Inflammatory macrophage treated with lipopolysaccharide for 4 hours (primary cell): ENCODE data around the gene KCNJ10.

ENCODE experiments used
- DNase-seq: peaks from one replicate; pipeline ENCODE4 v3.0.0-alpha.2; 2020

The KCNJ10 gene

DNA sequence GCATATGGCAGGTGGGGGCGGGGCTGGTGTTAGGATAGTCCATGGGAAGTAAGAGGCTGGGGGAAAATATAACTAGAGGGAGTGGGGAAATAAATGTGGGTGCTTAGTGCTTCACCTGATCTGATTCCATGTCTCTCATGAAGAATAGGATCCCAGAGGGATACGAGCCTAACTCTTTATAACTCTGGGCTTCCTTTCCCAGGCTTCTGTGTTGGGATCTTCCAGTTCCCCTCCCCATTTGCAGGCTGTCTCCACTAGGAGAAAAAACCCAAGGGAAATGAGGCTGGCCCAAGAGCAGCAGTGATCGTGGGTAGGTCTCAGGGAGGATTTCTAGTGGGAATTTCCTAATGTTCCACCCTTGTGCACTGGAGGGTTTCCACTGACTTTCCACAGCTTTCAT lies 13.0 kb upstream of the KCNJ10 start:
- DNase-seq: no peak

DNA sequence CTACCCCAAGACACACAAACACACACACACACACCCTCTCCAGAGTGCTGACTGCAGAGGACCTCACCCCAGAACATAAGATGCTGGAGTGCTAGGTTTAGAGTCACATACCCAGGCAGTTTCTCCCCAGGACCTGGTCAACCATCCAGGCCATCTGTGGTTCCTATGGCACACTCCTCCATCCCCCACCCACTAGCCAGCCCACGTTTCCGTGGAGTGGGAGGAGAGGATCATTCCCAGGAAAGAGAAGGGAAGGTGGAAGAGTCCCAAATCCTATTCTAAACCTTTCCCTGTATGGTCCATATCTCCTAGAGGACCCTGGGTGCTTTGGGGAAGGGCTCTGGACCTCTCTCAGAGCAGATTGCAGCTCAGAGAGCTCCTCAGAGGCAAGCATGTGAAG lies 12.5 kb upstream of the KCNJ10 start:
- DNase-seq: no peak

DNA sequence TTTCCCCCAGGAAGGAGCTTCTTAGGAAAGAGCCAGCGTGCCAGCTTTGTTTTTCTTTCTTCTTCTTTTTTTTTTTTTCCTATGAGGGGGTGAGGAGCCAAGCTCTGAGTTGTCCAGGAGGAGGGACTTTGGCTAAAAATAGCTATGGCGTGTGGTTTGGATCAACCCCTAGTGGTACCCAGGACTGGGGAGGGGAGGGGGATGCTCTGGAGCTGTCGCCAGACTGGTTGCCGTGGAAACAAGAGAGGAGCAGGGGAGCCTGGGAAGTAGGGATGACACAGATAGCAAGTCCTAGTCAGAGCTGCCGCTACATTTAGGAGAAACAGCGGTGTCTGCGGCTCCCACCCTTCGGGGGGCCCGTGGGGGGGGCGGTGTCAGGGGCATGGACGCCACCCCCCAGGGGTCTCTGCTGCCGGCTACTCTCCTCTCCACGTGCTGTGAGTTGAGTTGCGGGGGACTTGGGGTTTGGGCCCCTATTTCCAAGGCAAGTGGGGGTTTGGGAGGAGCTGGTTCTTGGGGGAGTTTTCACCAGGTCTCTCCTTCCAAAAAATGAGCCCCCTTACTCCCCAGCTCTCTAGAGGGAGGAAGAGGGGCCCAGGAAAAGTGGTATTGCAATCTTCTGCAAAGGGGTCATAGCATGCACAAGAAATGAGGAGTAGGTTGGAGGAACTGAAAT lies 11.4 kb upstream of the KCNJ10 start, which contains the start of gene KCNJ9:
KCNJ9 (plus strand) TSS at position 278 of the 676 bp plus-strand sequence. CDS start 2,493 bp downstream, outside the sequence.
- DNase-seq: no peak

DNA sequence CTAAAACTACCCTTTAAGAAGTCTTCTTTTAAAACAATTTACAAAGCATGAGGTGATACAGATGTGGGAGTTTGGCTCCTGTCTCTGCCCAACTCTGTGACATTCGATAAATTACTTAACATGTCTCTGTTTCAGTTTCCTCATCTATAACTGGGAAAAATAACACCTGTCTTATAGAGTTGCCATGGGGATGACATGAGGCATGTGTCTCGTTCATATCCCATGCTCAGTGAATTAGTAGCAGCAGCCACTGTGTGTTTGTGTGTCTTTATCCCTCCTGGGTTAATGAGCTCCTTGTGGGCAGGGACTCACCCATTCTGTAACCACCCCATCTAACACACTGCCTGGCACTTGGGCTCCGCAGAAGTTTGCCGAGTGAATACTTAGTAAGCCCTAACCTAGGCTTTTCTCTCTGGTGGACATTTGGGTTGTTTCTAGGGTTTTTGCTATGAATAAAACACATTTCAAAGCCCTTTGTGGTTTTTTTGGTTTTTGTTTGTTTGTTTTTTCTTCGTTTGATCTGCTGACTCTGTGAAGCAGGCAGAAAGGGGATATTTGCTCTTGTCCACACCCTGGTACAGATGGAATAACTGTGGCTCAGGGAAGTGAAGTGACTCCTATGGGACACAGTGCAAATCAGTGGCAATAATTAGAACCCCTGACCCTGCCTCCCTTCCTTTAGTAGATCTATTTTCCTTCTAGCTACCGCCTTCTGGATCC lies 10.6 kb upstream of the KCNJ10 start:
- no peak for DNase-seq

DNA sequence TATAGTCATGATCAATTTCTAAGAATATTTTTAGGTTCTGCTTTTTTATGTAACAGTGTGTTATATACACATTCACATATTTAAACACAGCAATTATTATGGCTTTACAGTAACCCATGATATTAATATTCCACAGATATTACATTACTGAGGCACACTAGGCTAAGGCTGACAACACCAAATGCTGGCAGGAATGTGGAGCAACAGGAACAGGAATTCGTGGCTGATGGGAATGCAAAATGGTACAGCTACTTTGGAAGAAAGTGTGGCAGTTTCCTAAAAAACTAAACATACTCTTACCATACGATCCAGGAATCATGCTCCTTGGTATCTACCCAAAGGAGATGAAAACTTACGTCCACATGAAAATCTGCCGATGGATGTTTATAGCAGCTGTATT lies 9.5 kb upstream of the KCNJ10 start:
- no peak for DNase-seq

DNA sequence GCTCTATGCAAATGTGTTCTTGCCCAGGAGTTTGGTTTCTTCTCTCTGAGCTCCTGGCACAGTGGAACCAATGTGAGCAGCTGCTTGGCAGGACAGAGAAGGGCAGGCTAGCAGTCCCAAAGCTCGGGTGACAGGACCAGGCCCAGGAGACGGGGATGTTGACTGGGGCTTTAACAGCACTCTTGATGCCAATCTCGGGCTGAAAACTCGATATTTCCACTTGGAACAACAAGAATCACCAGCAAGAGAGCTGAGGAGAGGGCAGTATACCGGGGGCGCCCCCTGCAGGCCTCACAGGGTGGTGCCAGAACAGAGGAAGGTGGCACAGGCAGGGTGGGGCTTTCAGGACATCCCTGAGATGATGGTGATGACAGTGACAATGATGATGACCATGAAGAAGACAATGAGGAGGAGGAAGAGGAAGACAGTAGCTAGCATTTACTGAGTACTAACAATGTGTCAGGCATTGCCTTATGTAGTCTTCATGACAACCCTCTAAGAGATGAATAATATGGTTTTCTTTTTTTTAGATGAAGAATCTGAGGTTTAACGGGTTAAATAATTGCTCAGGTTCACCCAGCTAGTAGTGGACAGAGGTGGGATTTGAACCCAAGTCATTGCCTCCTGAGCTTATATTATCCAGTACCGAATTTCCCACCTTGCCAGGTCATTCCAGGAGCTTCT lies 8.7 kb upstream of the KCNJ10 start:
- DNase-seq: peak; percentile 62

DNA sequence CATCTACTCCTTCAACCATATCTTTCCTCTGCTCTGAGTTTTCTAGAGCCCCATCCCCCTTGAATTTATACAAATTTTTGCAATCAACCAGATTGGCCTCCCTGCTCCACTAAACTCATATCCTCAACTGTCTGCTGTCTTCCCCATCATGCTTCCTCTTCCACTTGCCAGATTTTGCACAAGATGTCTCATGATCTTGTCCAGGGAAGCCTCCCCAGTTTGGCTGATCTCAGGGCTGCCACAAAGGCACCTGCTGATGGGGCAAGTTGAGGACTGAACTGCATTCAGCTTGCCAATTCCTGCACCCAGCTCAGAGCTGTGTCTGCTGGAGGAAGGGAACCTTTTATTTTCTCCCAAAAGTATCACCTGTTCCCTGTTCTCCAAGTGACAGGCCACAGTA lies 7.5 kb upstream of the KCNJ10 start:
- peak; percentile 82 for DNase-seq

DNA sequence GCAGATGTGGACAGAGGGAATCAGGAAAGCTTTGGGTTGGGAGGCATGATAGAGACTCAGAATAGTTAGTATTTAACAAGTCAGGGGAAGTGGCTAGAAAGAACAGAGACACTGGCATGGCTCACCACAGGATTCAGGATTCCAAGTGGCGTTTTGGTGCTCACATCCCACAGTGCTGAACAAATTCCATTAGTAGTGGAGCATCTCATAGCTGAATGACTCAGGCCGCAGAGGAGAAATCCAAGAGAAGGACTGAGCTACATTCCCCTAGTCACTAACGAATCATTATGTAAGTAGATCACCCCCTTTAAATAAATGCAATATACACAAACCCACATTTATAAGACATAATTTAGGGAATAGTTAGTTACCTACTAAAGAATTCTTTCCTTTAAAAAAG lies 6.3 kb upstream of the KCNJ10 start:
- DNase-seq: no peak

DNA sequence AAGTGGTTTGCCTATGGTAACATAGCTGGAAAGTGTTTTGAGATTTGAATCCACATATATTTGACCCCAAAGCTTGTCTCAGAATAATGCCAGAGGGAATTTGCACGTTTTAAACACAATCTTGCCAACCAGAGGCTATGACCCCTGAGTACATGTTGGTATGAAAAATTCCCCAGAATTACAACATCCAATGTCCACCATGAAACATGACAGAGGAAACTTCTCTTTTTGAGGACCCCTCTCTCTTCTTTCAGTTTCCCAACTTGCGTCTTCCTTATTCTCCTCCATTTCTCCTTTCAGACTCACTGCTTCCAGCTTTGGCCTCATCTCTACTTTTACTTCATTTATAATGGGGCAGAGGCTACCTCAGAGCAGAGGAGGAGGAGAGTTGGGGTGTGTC lies 5.9 kb upstream of the KCNJ10 start:
- peak; percentile 92 for DNase-seq

DNA sequence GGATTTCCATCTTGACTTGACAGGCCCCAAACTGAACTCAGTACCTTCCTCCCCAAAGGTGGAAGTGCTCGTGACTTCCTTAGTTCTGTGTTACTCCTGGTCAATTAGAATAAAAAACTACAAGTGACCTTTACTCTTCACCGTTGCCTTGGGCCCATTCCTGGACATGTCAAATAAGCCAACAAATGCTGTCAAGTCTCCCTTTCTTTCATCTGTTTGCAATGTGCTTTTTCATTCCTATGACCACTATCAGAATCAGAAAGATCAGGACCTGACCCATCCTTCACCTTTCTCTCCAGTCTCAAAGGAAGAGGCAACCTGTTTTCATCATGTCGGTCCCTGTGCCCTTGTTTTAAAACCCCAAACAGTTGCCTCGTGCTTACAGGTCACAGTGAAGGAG lies 4.9 kb upstream of the KCNJ10 start:
- no peak for DNase-seq

DNA sequence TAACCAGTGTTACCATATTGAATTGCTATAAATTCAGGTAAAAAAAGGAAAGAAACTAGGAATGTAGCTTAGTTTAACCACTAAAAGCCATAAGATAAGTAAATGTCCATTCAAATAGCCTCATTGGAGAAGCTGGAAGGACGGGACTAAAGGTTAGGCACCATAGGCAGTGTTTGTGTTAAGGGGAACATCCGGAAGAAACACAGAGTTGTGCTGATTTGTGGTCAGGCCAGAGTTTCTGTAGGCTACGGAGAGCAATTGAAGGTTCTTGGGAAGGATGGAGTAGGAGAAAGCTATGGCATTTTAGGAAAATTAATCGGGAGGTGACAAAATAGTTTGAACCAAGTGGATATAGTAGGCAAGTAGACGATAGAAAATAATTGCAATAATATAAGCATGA lies 1.3 kb upstream of the KCNJ10 start:
- DNase-seq: no peak

DNA sequence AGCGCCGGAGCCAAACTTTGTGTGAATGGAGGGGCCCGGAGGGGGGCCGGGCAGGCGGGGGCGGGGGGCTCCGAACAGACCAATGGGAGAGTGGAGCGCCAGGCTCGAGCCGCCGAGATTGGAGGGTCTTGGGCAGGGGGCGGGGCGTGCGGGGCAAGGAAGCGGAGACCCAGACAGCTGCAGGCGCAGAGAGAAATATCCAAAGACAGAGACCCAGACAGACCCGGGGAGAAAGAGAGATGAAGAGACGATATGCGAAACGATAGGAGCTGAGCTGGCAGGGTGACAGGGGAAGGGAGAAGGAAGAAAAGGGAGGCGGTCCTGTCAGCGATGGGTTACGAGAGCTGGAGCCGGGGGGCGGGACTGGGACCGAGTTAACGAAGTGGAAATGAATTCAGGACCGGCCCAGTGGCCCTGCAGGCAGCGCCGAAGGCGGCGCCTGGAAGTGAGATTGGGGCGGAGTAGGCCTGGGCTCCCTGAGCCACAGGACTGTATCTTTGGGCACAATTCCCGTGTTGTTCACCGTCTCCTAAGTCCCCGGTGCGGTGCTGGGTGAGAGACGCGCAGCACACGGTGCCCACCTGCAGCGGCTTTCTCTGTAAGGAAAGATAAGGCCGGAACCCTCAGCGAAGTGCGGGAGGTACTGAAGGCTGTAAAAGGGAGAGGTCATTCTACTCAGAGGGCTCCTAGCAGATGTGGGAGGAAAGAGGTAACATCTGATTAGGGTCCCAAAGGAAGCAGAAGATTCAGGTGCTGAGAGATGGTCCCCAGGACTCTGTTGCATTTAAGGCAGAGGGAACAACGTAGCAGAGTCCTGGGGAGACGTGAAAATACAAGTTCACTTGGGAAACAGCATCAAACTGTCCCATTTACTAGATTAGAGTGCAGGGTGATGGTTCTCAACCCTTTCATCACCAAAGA lies 543 bp upstream of the KCNJ10 start:
- peak; percentile 70 for DNase-seq

DNA sequence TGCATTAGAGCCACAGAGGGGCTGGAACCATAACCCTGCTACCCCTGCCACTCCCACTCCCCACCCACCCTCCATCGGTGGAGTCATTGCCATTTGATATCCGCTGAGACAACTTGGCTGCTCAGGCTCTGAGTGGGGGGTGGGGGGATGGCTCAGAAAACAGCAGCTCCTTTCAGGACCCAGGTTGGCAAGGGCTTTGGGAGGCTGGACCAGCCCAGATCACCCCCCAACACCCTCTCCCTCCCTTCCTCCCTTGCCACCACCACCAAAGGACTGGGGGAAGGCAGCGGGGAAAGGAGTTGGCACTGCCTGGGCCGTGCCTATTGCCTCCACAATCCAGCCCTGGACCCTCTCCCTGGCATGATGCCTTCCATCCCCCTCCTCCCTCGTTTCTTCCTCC lies 1.7 kb downstream of the KCNJ10 start:
- DNase-seq: no peak

DNA sequence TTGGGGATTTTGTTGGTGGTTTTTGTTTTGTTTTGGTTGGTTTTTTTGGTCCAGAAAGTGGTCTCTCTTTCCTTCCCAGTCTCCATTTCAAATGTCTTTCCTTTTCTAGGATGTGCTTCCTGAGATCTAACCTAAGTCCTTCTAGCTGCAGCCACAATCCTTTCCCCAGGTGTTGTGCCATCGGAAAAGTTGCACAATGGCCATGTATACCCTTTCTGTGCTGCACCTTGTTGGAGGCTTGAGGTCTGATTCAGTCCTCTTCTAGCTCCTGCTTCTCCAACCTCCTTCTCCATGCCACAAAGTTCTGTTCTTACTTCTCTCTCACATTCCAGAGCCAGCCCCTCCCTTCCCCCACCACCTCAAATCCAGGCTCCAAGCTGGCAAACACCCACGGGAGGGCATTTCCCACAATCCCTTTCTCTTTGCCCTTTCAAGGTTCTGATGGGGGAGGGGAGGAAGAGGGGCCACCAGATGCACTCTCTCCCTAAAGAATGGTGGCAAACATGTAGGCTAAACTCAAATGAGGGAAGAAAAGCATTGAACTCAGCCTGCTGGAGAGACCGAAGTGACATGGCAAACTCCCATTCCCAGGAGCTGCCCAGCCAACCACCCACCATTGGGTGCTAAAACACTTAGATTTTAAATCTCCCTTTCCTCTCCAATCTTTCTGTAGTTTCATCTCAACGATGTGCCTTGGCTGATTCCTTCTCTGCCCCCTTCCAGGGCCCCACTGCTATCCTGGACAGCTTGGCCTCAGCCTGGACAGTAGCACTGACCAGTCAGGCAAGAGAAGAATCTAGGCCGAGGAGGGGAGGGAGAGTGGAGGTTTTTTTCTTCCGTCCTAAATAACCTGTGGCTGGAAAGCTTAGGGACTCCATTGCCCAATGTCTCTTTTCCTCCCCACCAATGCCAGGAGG lies 2.9 kb downstream of the KCNJ10 start:
- no peak for DNase-seq

DNA sequence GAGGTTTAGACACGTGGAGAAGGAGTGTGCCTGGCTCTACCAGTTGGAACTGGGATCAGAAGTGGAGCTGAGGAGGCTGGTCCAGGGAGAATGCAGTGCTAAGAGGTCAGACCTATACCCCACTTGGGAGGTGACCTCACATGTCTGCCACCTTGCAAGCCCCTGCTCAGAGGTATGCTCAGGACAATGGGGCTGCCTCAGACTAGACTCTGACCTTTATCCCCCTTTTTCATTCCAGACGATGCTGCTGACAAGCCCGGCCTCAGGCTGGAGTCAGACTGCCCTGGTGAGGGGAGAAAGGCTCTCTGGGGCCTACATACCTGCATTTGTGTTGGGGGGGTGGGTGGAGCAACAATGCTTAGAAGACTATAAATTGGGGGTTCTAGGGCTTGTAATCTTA lies 5.2 kb downstream of the KCNJ10 start:
- DNase-seq: no peak

DNA sequence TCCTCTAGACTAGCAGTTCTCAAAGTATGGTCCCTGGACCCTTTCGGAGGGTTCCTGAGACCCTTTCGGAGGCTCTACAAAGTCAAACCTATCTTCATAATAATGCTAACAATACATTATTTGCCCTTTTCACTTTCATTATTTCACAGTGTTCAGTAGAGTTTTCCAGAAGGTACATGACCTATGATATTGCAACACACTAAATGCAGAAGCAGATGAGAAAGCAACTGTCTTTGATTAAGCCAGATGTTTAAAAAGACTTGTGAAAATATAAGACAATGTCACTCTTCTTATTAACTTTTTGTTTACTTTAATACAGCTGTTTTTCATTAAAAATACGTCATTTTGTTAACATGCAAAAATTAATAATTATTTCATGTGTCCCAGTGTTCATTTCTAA lies 5.8 kb downstream of the KCNJ10 start:
- peak; percentile 54 for DNase-seq

DNA sequence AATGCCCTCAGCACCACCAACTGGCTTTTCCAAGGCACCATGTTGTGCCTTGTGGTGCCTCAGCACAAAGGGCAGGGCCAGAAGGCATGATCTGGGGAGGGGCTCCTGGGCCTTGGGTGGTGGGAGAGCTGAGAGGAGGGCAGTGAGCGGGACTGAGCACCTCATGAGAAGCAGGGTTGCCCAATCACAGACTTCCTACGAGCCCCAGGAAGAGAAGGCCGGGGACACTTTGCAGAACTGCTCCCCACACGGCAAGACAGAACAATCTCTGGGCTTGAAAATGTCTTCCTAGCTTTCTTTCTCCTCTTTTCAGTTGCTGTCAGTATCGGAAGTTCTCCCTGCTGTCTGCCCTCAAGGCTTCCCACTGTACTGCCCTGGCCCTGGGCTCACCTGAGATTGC lies 6.8 kb downstream of the KCNJ10 start:
- no peak for DNase-seq

DNA sequence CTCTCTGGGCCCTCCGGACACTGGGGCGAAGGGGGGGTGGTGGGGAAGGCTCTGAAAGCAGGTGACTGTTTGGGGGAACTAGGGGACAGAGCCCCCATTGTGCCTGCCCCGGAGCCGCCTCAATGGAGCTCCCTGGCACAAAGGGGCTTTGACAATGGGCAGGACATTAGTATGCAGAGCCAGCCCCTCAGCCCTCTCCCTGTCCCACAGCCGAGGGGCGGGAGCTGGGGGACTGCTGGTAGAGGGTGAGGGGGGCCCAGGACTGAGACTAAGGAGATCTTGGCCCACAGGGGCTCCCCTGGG lies 7.8 kb downstream of the KCNJ10 start:
- DNase-seq: no peak

DNA sequence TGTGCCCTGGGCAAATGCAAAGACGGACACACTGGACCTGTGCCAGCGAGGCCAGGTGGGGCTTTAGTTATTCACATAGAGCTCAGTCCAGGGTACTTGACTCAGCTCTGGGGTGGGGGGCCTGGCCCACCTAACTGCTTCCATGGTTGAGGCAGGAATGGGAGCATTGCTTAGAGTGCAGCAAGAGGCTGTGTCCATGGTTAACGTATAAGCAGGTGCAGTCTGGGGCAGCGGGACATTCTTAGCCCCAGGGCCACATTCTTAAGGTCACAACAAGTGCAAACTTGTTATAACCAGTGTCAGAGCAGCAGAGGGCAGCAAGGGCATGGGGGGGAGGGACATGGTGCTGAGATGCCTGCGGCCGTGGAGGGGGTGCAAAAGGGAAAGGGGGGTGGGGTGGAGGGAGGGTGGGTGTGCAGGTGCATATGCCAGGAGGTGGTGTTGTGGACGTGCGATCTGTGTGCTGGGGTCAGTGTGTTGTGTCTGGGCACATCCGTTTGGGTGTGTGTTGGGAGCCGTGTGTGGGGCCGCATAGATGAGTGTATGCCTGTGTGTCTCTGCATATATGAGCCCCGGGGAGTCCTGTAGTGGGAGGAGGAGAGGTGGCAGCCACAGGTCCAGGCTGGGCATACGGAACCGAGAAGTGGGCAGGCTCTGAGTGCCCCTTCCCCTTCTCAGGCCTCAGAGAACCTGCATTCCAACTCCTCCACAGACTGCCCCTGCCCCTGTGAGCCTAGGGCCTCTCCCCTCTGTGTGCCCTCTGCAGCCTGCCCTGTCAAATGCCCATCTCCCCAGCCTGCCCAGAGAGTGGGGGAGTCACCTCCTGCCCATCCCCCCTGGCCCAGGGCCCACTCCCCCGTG lies 8.4 kb downstream of the KCNJ10 start:
- DNase-seq: no peak

DNA sequence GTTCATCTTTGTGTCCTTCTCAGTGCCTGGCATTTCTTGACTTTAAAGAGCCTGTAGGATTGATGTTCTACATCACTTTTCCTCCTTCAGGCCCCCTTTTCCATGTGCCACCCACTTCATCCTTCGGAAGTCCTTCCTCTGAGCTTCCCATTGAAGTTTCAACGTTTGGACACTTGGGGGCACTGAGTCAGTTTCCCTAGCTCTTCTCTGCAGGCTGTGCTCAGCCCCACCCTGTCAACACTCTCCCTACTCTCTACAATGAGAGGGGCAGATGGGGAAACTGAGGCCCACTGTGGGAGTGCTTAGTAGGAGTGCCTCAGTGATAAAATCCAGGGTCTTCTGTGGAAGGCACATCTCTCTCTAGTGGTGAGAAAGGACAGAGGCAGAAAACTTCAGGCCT lies 11.9 kb downstream of the KCNJ10 start:
- no peak for DNase-seq

DNA sequence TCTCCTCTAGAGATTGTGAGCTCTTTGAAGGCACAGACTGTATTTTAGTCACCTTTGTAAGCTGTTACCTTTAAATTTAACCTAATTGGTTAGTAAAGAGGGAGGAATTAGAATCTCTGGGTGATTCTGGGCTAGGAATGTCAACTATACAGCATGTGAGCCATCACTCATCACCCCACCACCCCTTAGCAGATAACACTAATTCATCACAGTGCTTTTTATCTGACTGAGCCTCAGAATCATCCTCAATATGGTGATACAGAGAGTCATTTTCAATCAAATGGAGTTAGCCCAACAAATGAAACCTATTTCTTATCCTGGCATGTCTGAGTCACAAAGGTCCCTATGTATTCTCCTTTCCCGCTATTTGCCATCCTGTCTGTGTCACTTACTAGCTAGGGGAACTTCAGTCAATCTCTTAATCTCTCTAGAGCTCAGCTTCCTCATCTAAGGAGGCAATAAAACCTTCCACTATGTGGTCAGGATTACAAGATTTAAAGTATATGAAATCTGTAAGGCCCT lies 13.3 kb downstream of the KCNJ10 start:
- no peak for DNase-seq
